RWPE2 (cell line): ENCODE results near the gene LRRC8D.

ENCODE experiments used
- ATAC-seq: fragments of 200-7000 bp; cut with Tn5 transposase; 3 replicates; pipeline ENCODE4 v1.9.1; 2021; ENCODE audit warnings: low read depth
- DNase-seq: peaks from one replicate; pipeline ENCODE4 v3.0.0-alpha.2; 2020; ENCODE audit warnings: low spot score
- H3K27ac ChIP-seq: fragments of 450-650 bp; 2 replicates; pipeline ENCODE4 v1.5.1; 2017; ENCODE audit warnings: mild to moderate bottlenecking; ENCODE audit not compliant: poor library complexity, severe bottlenecking
- H3K27me3 ChIP-seq: fragments of 250-450 bp; sonication (Bioruptor Pico); 2 replicates; pipeline ENCODE4 v1.5.1; 2021; ENCODE audit warnings: mild to moderate bottlenecking, moderate library complexity; ENCODE audit not compliant: insufficient read depth, poor library complexity, severe bottlenecking
- H3K36me3 ChIP-seq: fragments of 250-450 bp; sonication (Bioruptor Pico); 2 replicates; pipeline ENCODE4 v1.5.1; 2020; ENCODE audit warnings: low read depth, mild to moderate bottlenecking, moderate library complexity
- H3K4me1 ChIP-seq: fragments of 250-450 bp; sonication (Bioruptor Pico); 2 replicates; pipeline ENCODE4 v1.5.1; 2021; ENCODE audit warnings: mild to moderate bottlenecking, moderate library complexity; ENCODE audit not compliant: insufficient read depth, poor library complexity, severe bottlenecking
- H3K4me3 ChIP-seq: fragments of 250-450 bp; sonication (Bioruptor Pico); 2 replicates; pipeline ENCODE4 v1.5.1; 2021; ENCODE audit warnings: mild to moderate bottlenecking, moderate library complexity; ENCODE audit not compliant: severe bottlenecking
- H3K9me3 ChIP-seq: fragments of 250-450 bp; sonication (Bioruptor Pico); 2 replicates; pipeline ENCODE4 v1.5.1; 2021; ENCODE audit warnings: mild to moderate bottlenecking, moderate library complexity; ENCODE audit not compliant: severe bottlenecking
- CTCF ChIP-seq: fragments of 450-650 bp; IDR thresholded peaks from one replicate; pipeline ENCODE4 v1.5.1; 2017; ENCODE audit warnings: mild to moderate bottlenecking, moderate library complexity; ENCODE audit not compliant: poor library complexity, severe bottlenecking

Gene LRRC8D

GRCh38 chr1:89872567-89872966 is 51.7 kb downstream of the LRRC8D start:
- ATAC-seq (no peak), DNase-seq (no peak)
- H3K36me3 ChIP-seq: peaks cover 41% of the 10 kb centered on the region
- H3K4me1 ChIP-seq: no peaks in the 10 kb centered on the region
- H3K27ac ChIP-seq: no peak overlapping the region
- H3K4me3 ChIP-seq: no peak overlapping the region
- no peaks in the 10 kb centered on the region for H3K27me3 ChIP-seq
- no peak for TF ChIP-seq CTCF
- H3K9me3 ChIP-seq: no peaks in the 10 kb centered on the region

- H3K36me3 ChIP-seq: peaks cover 37% of the 10 kb centered on the region
- H3K4me1 ChIP-seq: no peaks in the 10 kb centered on the region
- no peak for ATAC-seq
- H3K9me3 ChIP-seq: no peaks in the 10 kb centered on the region
- no peak for TF ChIP-seq CTCF
- no peak for DNase-seq
- H3K27ac ChIP-seq: no peak overlapping the region
- no peak overlapping the region for H3K4me3 ChIP-seq
- no peaks in the 10 kb centered on the region for H3K27me3 ChIP-seq
These were observed 52.5 kb downstream of the LRRC8D start for GRCh38 chr1:89873288-89873687.

GRCh38 chr1:89873770-89874169 is 52.9 kb downstream of the LRRC8D start:
- H3K36me3 ChIP-seq: peaks cover 32% of the 10 kb centered on the region
- H3K9me3 ChIP-seq: no peaks in the 10 kb centered on the region
- no peaks in the 10 kb centered on the region for H3K4me1 ChIP-seq
- no peak overlapping the region for H3K27ac ChIP-seq
- no peaks in the 10 kb centered on the region for H3K27me3 ChIP-seq
- DNase-seq: no peak
- peak; percentile 58; the same call in 2 of the 3 replicates for ATAC-seq
- no peak for TF ChIP-seq CTCF
- no peak overlapping the region for H3K4me3 ChIP-seq

GRCh38 chr1:89876463-89876862 is 55.6 kb downstream of the LRRC8D start:
- Histone ChIP-seq H3K4me1 (no peaks in the 10 kb centered on the region), H3K36me3 (peaks cover 37% of the 10 kb centered on the region), H3K27ac (no peak overlapping the region), H3K9me3 (no peaks in the 10 kb centered on the region), H3K4me3 (no peak overlapping the region), H3K27me3 (no peaks in the 10 kb centered on the region)
- no peak for TF ChIP-seq CTCF
- ATAC-seq (no peak), DNase-seq (no peak)

GRCh38 chr1:89877756-89878155 is 56.9 kb downstream of the LRRC8D start:
- no peak for TF ChIP-seq CTCF
- no peak for DNase-seq
- no peak overlapping the region for H3K27ac ChIP-seq
- H3K9me3 ChIP-seq: no peaks in the 10 kb centered on the region
- no peaks in the 10 kb centered on the region for H3K27me3 ChIP-seq
- no peaks in the 10 kb centered on the region for H3K4me1 ChIP-seq
- ATAC-seq: no peak
- H3K36me3 ChIP-seq: peaks cover 36% of the 10 kb centered on the region
- H3K4me3 ChIP-seq: no peak overlapping the region
